Cardiac fibroblast (primary cell): Measurements from ENCODE around the gene MAOA.

Experiments
- DNase-seq, 2 donors: peaks; one replicate each; pipeline versions ENCODE4 v3.0.0 to v3.0.0-alpha.2; 2010; ENCODE audit warnings: low read depth in 2 of 2
- H3K4me3 ChIP-seq, 2 donors: replicated peaks in 1 of 2; 1 replicate in 1 of 2; 2 replicates in 1 of 2; pipeline ENCODE4 v1.5.1; 2011; ENCODE audit warnings: low read depth in 2 of 2, low read length in 2 of 2, mild to moderate bottlenecking in 2 of 2, moderate library complexity in 1 of 2
- CTCF ChIP-seq: IDR thresholded peaks from one replicate; pipeline ENCODE4 v1.5.1; 2011; ENCODE audit warnings: low read depth, mild to moderate bottlenecking, low read length, inconsistent platforms

MAOA gene

GRCh38 chrX:43747476-43747875, 91.4 kb downstream of the MAOA start:
- no peak for TF ChIP-seq CTCF
- no peak overlapping the region for H3K4me3 ChIP-seq
- no peak for DNase-seq

DNA sequence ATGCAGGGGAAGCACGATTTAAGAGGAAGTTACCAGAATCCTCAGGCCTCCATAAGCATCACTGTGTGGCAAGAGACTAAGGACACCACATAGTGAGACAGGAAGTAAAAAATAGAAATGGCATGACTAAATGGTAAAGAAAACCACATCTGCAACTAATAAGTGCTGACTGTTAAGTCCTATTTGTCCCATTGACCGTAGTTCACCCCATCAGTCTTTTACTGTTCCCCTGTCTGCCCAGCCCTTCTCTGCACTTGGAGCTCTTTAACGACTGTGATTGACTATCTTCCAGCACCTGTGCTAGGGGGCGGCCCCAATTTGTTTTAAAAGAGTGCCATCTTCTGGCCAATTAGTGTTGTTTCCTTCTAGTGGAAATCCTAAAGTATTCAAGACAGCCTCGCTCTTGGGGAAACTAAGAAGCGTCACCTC, 94.2 kb downstream of the MAOA start:
- no peak overlapping the region for H3K4me3 ChIP-seq
- peak; percentile 70 for DNase-seq
- TF ChIP-seq CTCF = peak; percentile 30

DNA sequence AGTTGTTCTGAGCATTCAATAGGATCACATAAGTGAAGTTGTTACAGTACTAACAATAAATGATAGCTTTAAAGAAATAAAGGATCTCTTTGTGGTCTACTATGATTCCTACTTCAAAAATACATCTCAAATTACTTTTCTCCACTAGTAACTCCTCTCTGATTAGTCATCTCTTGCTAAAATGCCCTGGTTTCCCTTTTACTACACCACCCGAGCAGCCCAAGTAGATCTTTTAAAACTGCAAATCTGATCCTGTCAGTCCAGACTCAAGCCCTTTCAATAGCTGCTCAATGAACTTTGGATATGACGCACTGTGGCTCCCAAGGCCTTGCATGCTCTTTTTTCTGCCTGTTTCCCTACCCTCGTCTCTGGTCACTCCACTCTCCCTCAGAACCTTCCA, 97.5 kb downstream of the MAOA start:
- no peak overlapping the region for H3K4me3 ChIP-seq
- TF ChIP-seq CTCF = no peak
- DNase-seq = peak in 1 of 2 donors; percentile 7

- no peak for TF ChIP-seq CTCF
- DNase-seq = no peak
- no peak overlapping the region for H3K4me3 ChIP-seq
Measured at GRCh38 chrX:43756076-43756475, 100.0 kb downstream of the MAOA start.

DNA sequence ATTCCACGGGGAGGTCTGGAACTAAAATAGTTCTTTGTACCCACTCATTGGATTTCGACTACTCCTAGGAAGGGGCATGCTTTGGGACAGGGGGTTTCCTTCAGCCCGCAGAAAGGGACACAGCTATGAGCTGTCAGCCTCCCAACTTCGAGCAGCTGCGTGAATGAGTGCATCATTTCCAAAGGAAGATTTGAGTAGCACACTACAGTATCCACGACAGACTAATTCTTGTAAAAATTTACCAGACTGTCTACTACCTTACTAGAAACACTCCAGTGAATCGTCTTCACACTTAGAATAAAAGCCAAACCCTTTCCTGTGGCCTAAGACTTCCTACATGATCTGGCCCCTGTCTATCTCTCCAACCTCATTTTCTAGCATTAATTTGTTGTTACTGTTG, 101.9 kb downstream of the MAOA start:
- TF ChIP-seq CTCF = no peak
- H3K4me3 ChIP-seq = no peak overlapping the region
- DNase-seq = no peak

DNA sequence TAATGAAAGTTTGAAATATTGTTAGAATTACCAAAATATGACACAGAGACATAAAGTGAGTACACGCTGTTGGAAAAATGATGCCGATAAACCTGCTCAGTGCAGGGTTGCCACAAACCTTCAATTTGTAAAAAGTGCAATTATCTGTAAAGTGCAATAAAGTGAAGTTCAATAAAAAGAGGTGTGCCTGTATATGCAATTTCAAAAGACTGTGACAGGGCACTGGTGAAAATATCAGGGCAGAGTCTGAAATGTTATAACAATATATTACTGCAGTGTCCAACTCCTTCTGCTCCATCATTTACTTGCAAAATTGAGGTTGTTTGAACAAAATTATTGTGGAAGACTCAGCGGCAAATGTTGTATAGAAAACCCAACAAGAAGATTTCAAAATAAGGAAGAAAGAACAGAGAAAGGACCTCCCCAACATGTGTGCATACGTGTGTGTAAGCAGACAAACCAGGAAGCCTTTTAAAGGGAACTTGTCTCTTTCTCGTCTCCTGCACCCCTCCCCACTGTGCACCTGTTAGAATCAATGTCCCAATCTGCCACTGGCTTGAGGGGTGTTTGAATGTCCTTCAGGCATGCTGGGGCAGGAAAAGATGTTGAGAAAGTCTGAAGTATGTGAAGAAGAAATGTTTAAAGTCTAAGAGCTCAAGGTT, 130.0 kb downstream of the MAOA start:
- TF ChIP-seq CTCF = no peak
- no peak for DNase-seq
- no peak overlapping the region for H3K4me3 ChIP-seq
